Measurements from ENCODE around the gene DNAL4. TPM values are rescaled to one million over a fixed set of nuclear protein-coding genes. Genes with fewer than 3 reads are reported as not detected.

DNAL4 gene
- total RNA-seq, 1 experiment from 2014 or later, result 18.8 TPM

DNA sequence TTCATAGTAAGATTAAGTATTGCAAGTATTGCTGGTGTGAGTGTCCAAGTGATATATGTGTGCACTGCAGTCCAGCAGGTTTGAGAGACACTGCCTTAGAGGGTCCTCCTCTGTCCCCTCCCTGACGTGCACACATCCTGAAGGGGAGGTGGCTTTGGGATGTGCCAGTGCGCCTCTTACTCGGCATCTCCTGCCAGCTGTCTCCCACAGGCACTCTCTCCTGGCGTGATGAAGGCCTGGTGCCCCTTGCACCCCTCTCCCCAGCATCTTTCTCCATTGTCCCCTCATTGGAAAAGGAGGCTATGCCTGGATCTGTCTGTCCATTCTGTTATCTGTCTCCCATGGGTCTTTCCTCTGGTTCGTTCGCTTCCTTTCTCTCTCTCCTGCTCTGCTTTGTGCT lies 64.0 kb downstream of the DNAL4 start:
- H3K4me3 ChIP-seq, result no peak overlapping the region
- H3K27me3 ChIP-seq, result no peaks in the 10 kb centered on the region
- DNase-seq, result no peak
- H3K9me3 ChIP-seq, result no peaks in the 10 kb centered on the region
- H3K36me3 ChIP-seq, result peaks cover 61% of the 10 kb centered on the region

DNA sequence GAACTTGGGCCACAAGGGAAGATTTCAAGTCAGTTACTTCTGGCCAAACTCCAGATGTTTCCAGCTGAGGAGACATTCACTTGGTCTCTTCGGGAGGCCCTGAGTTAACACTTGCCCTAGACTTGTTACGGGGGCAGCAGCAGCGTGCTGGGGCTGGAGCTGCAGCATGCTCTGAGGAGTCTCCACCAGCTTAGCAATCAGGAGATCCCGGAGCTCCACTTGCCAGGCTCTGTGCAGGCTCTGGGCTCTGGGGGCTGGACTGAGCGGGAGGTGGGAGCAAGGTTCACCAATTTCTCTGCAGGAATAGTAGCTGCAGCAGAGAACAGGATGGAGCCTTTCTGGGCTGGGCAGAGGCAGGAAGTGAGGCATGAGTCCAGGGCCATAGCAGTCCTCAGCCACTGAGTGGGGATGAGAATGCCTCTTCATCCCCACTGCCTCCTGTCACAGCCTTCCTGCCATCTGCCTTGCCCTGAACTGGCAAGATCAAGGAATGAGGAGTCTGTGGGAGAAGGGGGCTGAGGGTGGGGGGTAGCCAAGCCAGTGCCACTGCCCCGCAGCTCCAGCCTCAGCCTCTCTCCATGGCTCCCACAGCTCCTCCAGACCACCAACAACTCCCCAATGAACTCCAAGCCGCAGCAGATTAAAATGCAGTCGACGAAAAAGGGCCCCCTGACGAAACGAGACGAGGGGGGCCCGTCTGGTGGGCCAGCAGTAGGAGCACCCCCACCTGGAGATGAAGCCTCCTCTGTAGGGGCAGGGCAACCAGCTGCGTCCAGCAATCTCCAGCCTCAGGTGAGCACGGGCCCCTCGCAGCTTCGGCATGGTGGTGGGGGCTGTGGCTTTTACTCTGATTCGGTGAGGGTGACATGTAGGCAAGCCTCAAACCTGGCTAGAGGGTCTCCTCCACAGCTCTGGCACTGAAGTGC lies 64.8 kb downstream of the DNAL4 start:
- H3K4me3 ChIP-seq, result no peak overlapping the region
- no peak for DNase-seq
- H3K9me3 ChIP-seq, result no peaks in the 10 kb centered on the region
- H3K27me3 ChIP-seq, result no peaks in the 10 kb centered on the region
- peaks cover 64% of the 10 kb centered on the region for H3K36me3 ChIP-seq

Other genes with a start within 250 kb of the DNAL4 start
- gene DMC1, start 224.0 kb downstream of the DNAL4 start, total RNA-seq (2014; rRNA removed; shearing (Covaris generic); ENCODE audit: low replicate concordance), result 0.26 TPM in 1 of 2 replicates, not detected in the other
- gene FAM227A, start 137.8 kb downstream of the DNAL4 start, total RNA-seq (2014; rRNA removed; shearing (Covaris generic); ENCODE audit: low replicate concordance), result 0.33 TPM in 1 of 2 replicates, not detected in the other
- 29.5 and 33.8 TPM in 2 replicates for gene CBY1, start 137.5 kb downstream of the DNAL4 start, total RNA-seq (2014; rRNA removed; shearing (Covaris generic); ENCODE audit: low replicate concordance)
- gene TOMM22, start 112.2 kb downstream of the DNAL4 start, total RNA-seq (2014; rRNA removed; shearing (Covaris generic); ENCODE audit: low replicate concordance), result 110 and 257 TPM in 2 replicates
- gene JOSD1, start 93.2 kb downstream of the DNAL4 start, total RNA-seq (2014; rRNA removed; shearing (Covaris generic); ENCODE audit: low replicate concordance), result 47.5 and 113 TPM in 2 replicates
- 19.4 and 22.0 TPM in 2 replicates for gene GTPBP1, start 88.2 kb downstream of the DNAL4 start, total RNA-seq (2014; rRNA removed; shearing (Covaris generic); ENCODE audit: low replicate concordance)
- 126 and 182 TPM in 2 replicates for gene SUN2, start 38.1 kb downstream of the DNAL4 start, total RNA-seq (2014; rRNA removed; shearing (Covaris generic); ENCODE audit: low replicate concordance)
- gene NPTXR, start 49.9 kb upstream of the DNAL4 start, total RNA-seq (2014; rRNA removed; shearing (Covaris generic); ENCODE audit: low replicate concordance), result 0.76 and 1.8 TPM in 2 replicates
- 9.1 and 18.9 TPM in 2 replicates for gene CBX6, start 78.1 kb upstream of the DNAL4 start, total RNA-seq (2014; rRNA removed; shearing (Covaris generic); ENCODE audit: low replicate concordance)
- not detected in 2 replicates for gene APOBEC3A, start 163.5 kb upstream of the DNAL4 start, total RNA-seq (2014; rRNA removed; shearing (Covaris generic); ENCODE audit: low replicate concordance)
- gene APOBEC3B, start 188.2 kb upstream of the DNAL4 start, total RNA-seq (2014; rRNA removed; shearing (Covaris generic); ENCODE audit: low replicate concordance), result 3.6 and 4.5 TPM in 2 replicates
- 2.0 and 2.1 TPM in 2 replicates for gene APOBEC3C, start 220.1 kb upstream of the DNAL4 start, total RNA-seq (2014; rRNA removed; shearing (Covaris generic); ENCODE audit: low replicate concordance)
- not detected in 2 replicates for gene APOBEC3D, start 227.0 kb upstream of the DNAL4 start, total RNA-seq (2014; rRNA removed; shearing (Covaris generic); ENCODE audit: low replicate concordance)
- gene APOBEC3F, start 246.7 kb upstream of the DNAL4 start, total RNA-seq (2014; rRNA removed; shearing (Covaris generic); ENCODE audit: low replicate concordance), result 0.20 TPM in 1 of 2 replicates, not detected in the other